ENCODE measurements around the gene BCAS1.

BCAS1 gene

GRCh38 chr20:53914781-53915445, 155.5 kb downstream of the BCAS1 start:
- Histone ChIP-seq H3K9me3 (ENCODE audit: insufficient read depth, low read length, severe bottlenecking) (peaks cover 2% of the 10 kb centered on the region), H3K27me3 (ENCODE audit: insufficient read depth, low read length, poor library complexity) (no peaks in the 10 kb centered on the region), H3K79me2 (ENCODE audit: insufficient read depth, low read length) (no peaks in the 10 kb centered on the region), H3K4me3 (ENCODE audit: low read depth in 1 of 2, low read length in 2 of 2) (peak overlapping the region; percentile 52 to 69; a peak in 3 of 4 replicates), H3K4me1 (ENCODE audit: insufficient read depth, low read length) (peaks cover 22% of the 10 kb centered on the region), H3K9ac (ENCODE audit: low read depth, low read length) (peak overlapping the region; percentile 83), H3K4me2 (ENCODE audit: insufficient read depth, low read length) (peak overlapping the region; percentile 83), H3K36me3 (ENCODE audit: insufficient read depth, low read length) (no peaks in the 10 kb centered on the region), H4K20me1 (ENCODE audit: insufficient read depth, low read length) (no peaks in the 10 kb centered on the region), H2AFZ (ENCODE audit: low read depth, low read length) (peak overlapping the region; percentile 94), H3K27ac (ENCODE audit: low read length) (peak overlapping the region; percentile 98)
- peak; percentile 37 for DNase-seq
- peak; percentile 10; the same call in 2 of the 3 replicates for ATAC-seq (ENCODE audit: insufficient read depth, low read depth)
- TF ChIP-seq EZH2 (IDR thresholded peaks at IDR 0.05; ENCODE audit: borderline replicate concordance, low read depth, low read length, severe bottlenecking) (no peak), CTCF (IDR thresholded peaks at IDR 0.05; ENCODE audit: borderline replicate concordance, extremely low read depth, low read length, poor library complexity, severe bottlenecking) (peak; percentile 58)

DNA sequence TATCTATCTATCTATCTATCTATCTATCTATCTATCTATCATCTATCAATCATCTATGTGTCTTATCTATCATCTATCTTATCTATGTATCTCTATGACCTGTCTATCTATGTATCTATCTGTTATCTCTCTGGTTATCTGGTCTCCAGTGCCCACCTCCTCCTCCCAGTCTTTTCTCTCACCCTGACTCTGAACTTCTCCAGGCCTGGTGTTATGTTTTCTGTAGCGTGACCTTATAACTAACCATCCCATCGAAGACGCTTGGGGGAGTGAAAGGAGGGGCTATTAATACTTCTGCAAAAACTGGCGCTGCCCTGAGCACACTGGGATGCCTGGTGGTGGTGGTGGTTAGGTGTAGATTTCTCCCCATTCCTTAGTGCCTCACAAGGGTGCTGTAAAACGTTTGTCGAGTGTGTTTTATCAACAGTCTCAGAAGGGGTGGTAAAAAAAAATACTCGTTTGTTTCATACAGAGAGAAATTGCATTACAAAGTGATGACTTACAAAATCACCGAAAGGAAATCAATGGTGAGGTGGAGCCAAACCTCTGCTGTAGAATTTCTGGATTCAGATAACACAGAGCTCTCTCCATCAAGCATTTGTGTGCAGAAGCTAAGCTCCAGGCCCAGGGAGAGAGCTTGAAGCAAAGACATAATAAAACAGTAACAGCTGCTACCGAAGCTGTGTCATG, 156.2 kb downstream of the BCAS1 start:
- H3K9me3 ChIP-seq (ENCODE audit: insufficient read depth, low read length, severe bottlenecking), result peaks cover 2% of the 10 kb centered on the region
- H3K4me2 ChIP-seq (ENCODE audit: insufficient read depth, low read length), result peak overlapping the region; percentile 83
- no peaks in the 10 kb centered on the region for H3K79me2 ChIP-seq (ENCODE audit: insufficient read depth, low read length)
- no peak for DNase-seq
- H3K36me3 ChIP-seq (ENCODE audit: insufficient read depth, low read length), result no peaks in the 10 kb centered on the region
- H3K4me1 ChIP-seq (ENCODE audit: insufficient read depth, low read length), result peaks cover 22% of the 10 kb centered on the region
- H3K27ac ChIP-seq (ENCODE audit: low read length), result peak overlapping the region; percentile 98
- H3K4me3 ChIP-seq (ENCODE audit: low read depth in 1 of 2, low read length in 2 of 2), result no peak overlapping the region
- H2AFZ ChIP-seq (ENCODE audit: low read depth, low read length), result peak overlapping the region; percentile 94; the same call in 1 of the 2 replicates
- H4K20me1 ChIP-seq (ENCODE audit: insufficient read depth, low read length), result no peaks in the 10 kb centered on the region
- no peak for TF ChIP-seq CTCF (IDR thresholded peaks at IDR 0.05; ENCODE audit: borderline replicate concordance, extremely low read depth, low read length, poor library complexity, severe bottlenecking)
- no peak for TF ChIP-seq EZH2 (IDR thresholded peaks at IDR 0.05; ENCODE audit: borderline replicate concordance, low read depth, low read length, severe bottlenecking)
- no peak overlapping the region; the same call in 1 of the 2 replicates for H3K9ac ChIP-seq (ENCODE audit: low read depth, low read length)
- no peak for ATAC-seq (ENCODE audit: insufficient read depth, low read depth)
- H3K27me3 ChIP-seq (ENCODE audit: insufficient read depth, low read length, poor library complexity), result no peaks in the 10 kb centered on the region

DNA sequence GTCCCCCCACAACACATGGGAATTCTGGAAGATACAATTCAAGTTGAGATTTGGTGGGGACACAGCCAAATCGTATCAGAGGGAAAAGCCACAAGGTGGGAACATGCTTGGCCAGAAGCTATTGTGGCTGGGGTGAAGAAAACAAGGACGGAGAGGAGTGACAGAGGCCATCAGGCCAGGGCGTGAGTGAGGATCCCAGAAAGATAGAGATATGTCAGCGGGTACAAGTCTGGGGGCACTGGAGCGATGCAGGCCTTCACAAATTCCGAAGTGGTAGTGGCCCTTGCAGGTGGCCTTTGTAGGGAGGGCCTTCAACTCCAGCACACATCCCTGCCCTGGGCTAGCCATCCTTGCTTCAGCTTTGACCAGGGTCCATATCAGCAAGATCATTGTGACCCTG, 159.1 kb downstream of the BCAS1 start:
- H4K20me1 ChIP-seq (ENCODE audit: insufficient read depth, low read length), result no peaks in the 10 kb centered on the region
- H3K27me3 ChIP-seq (ENCODE audit: insufficient read depth, low read length, poor library complexity), result no peaks in the 10 kb centered on the region
- H3K4me3 ChIP-seq (ENCODE audit: low read depth in 1 of 2, low read length in 2 of 2), result no peak overlapping the region
- ATAC-seq (ENCODE audit: insufficient read depth, low read depth) (no peak), DNase-seq (no peak)
- no peak overlapping the region for H2AFZ ChIP-seq (ENCODE audit: low read depth, low read length)
- H3K9me3 ChIP-seq (ENCODE audit: insufficient read depth, low read length, severe bottlenecking), result peaks cover 2% of the 10 kb centered on the region
- no peak for TF ChIP-seq CTCF (IDR thresholded peaks at IDR 0.05; ENCODE audit: borderline replicate concordance, extremely low read depth, low read length, poor library complexity, severe bottlenecking)
- H3K27ac ChIP-seq (ENCODE audit: low read length), result no peak overlapping the region
- H3K79me2 ChIP-seq (ENCODE audit: insufficient read depth, low read length), result no peaks in the 10 kb centered on the region
- no peaks in the 10 kb centered on the region for H3K36me3 ChIP-seq (ENCODE audit: insufficient read depth, low read length)
- no peak overlapping the region for H3K4me2 ChIP-seq (ENCODE audit: insufficient read depth, low read length)
- peaks cover 23% of the 10 kb centered on the region for H3K4me1 ChIP-seq (ENCODE audit: insufficient read depth, low read length)
- no peak overlapping the region for H3K9ac ChIP-seq (ENCODE audit: low read depth, low read length)

Data from DND-41 (cell line).